Activated CD8-positive, alpha-beta memory T cell treated with anti-CD3 and anti-CD28 coated beads, Interleukin-2, amount 10 ng/mL, durations not matched to agents 7 days and 5 days (primary cell): ENCODE measurements around the gene RPS6KA2. TPM values are rescaled to one million over a fixed set of nuclear protein-coding genes. Genes with fewer than 3 reads are reported as not detected.

Source experiments
- ATAC-seq: fragments of 150-1000 bp; cut with Tn5 transposase; one replicate; pipeline ENCODE4 v1.10.0; 2021; ENCODE audit warnings: moderate library complexity
- CTCF ChIA-PET: fragments of 350-600 bp; sonication (Branson Sonifier 250); formaldehyde crosslinking; loops from one replicate; lab custom pipeline; 2021; ENCODE audit warnings: antibody characterized with exemption; lab: Charles Lee
- DNase-seq: peaks from one replicate; pipeline ENCODE4 v3.0.0-alpha.2; 2020
- H3K27ac Mint-ChIP-seq: one replicate; pipeline ENCODE4 v1.8.0; 2021; ENCODE audit warnings: mild to moderate bottlenecking, mixed read lengths
- H3K27me3 Mint-ChIP-seq: one replicate; pipeline ENCODE4 v1.8.0; 2021; ENCODE audit warnings: mixed read lengths
- H3K36me3 Mint-ChIP-seq: one replicate; pipeline ENCODE4 v1.8.0; 2021; ENCODE audit warnings: mild to moderate bottlenecking, mixed read lengths
- H3K4me1 Mint-ChIP-seq: one replicate; pipeline ENCODE4 v1.8.0; 2021; ENCODE audit warnings: mixed read lengths
- H3K4me3 Mint-ChIP-seq: one replicate; pipeline ENCODE4 v1.8.0; 2021; ENCODE audit warnings: mild to moderate bottlenecking, moderate library complexity, mixed read lengths
- H3K9me3 Mint-ChIP-seq: one replicate; pipeline ENCODE4 v1.8.0; 2022; ENCODE audit warnings: low read depth, mixed read lengths
- total RNA-seq, 2 experiments: library from RNA; stranded (reverse); gene quantifications; one replicate each; pipeline ENCODE4 v1.2.3, GENCODE V29; 2021

RPS6KA2 gene
- total RNA-seq, 2 experiments from 2014 or later, result 4.5 to 5.4 TPM

GRCh38 chr6:166450167-166450873 lies 176.7 kb downstream of the RPS6KA2 start:
- Mint-ChIP-seq H3K4me3 (no peak overlapping the region), H3K27me3 (no peaks in the 10 kb centered on the region), H3K4me1 (no peaks in the 10 kb centered on the region), H3K9me3 (no peaks in the 10 kb centered on the region), H3K36me3 (no peaks in the 10 kb centered on the region), H3K27ac (no peak overlapping the region)
- ATAC-seq (no peak), DNase-seq (no peak)
- CTCF ChIA-PET, result no interaction called here

GRCh38 chr6:166449641-166450040 lies 177.4 kb downstream of the RPS6KA2 start:
- Mint-ChIP-seq H3K27ac (no peak overlapping the region), H3K36me3 (no peaks in the 10 kb centered on the region), H3K27me3 (no peaks in the 10 kb centered on the region), H3K4me1 (no peaks in the 10 kb centered on the region), H3K4me3 (no peak overlapping the region), H3K9me3 (no peaks in the 10 kb centered on the region)
- DNase-seq (no peak), ATAC-seq (no peak)
- CTCF ChIA-PET, result no interaction called here

- DNase-seq, result no peak
- H3K27me3 Mint-ChIP-seq, result no peaks in the 10 kb centered on the region
- no peaks in the 10 kb centered on the region for H3K9me3 Mint-ChIP-seq
- H3K27ac Mint-ChIP-seq, result no peak overlapping the region
- no peak overlapping the region for H3K4me3 Mint-ChIP-seq
- H3K36me3 Mint-ChIP-seq, result no peaks in the 10 kb centered on the region
- ATAC-seq, result no peak
- no peaks in the 10 kb centered on the region for H3K4me1 Mint-ChIP-seq
- CTCF ChIA-PET, result interaction anchor here (0.9 kb wide), 1 partner anchor 14 kb away, joined by 4 read pairs; no protein-coding TSS in a partner anchor
Measured at GRCh38 chr6:166449036-166449435, 178.0 kb downstream of the RPS6KA2 start.

- no peaks in the 10 kb centered on the region for H3K27me3 Mint-ChIP-seq
- H3K36me3 Mint-ChIP-seq, result no peaks in the 10 kb centered on the region
- H3K4me1 Mint-ChIP-seq, result no peaks in the 10 kb centered on the region
- no peak for ATAC-seq
- H3K27ac Mint-ChIP-seq, result no peak overlapping the region
- no peak for DNase-seq
- no peak overlapping the region for H3K4me3 Mint-ChIP-seq
- CTCF ChIA-PET, result interaction anchor here (0.9 to 1.2 kb wide), 2 partner anchors 10 to 14 kb away, joined by 4 read pairs; no protein-coding TSS in a partner anchor
- no peaks in the 10 kb centered on the region for H3K9me3 Mint-ChIP-seq
Measured at GRCh38 chr6:166448432-166448831, 178.6 kb downstream of the RPS6KA2 start.

GRCh38 chr6:166446567-166447065 lies 180.4 kb downstream of the RPS6KA2 start:
- no peaks in the 10 kb centered on the region for H3K9me3 Mint-ChIP-seq
- H3K4me1 Mint-ChIP-seq, result no peaks in the 10 kb centered on the region
- H3K36me3 Mint-ChIP-seq, result no peaks in the 10 kb centered on the region
- CTCF ChIA-PET, result interaction anchor here (0.8 kb wide), 1 partner anchor 45 kb away, joined by 3 read pairs; no protein-coding TSS in a partner anchor
- ATAC-seq (no peak), DNase-seq (no peak)
- no peak overlapping the region for H3K4me3 Mint-ChIP-seq
- H3K27me3 Mint-ChIP-seq, result no peaks in the 10 kb centered on the region
- no peak overlapping the region for H3K27ac Mint-ChIP-seq

GRCh38 chr6:166446146-166446545 lies 180.9 kb downstream of the RPS6KA2 start:
- ATAC-seq, result no peak
- H3K27me3 Mint-ChIP-seq, result peaks cover 2% of the 10 kb centered on the region
- H3K36me3 Mint-ChIP-seq, result no peaks in the 10 kb centered on the region
- no peak overlapping the region for H3K4me3 Mint-ChIP-seq
- H3K9me3 Mint-ChIP-seq, result no peaks in the 10 kb centered on the region
- CTCF ChIA-PET, result interaction anchor here (0.8 kb wide), 1 partner anchor 44 kb away, joined by 3 read pairs; no protein-coding TSS in a partner anchor
- H3K4me1 Mint-ChIP-seq, result no peaks in the 10 kb centered on the region
- no peak for DNase-seq
- no peak overlapping the region for H3K27ac Mint-ChIP-seq

- no peak for ATAC-seq
- H3K4me1 Mint-ChIP-seq, result peaks cover 2% of the 10 kb centered on the region
- CTCF ChIA-PET, result no interaction called here
- no peaks in the 10 kb centered on the region for H3K36me3 Mint-ChIP-seq
- no peak overlapping the region for H3K27ac Mint-ChIP-seq
- no peak overlapping the region for H3K4me3 Mint-ChIP-seq
- H3K27me3 Mint-ChIP-seq, result peaks cover 15% of the 10 kb centered on the region
- DNase-seq, result no peak
- no peaks in the 10 kb centered on the region for H3K9me3 Mint-ChIP-seq
Measured at GRCh38 chr6:166444446-166444845, 182.6 kb downstream of the RPS6KA2 start.

GRCh38 chr6:166443166-166443565 lies 183.9 kb downstream of the RPS6KA2 start:
- H3K4me3 Mint-ChIP-seq, result no peak overlapping the region
- H3K27ac Mint-ChIP-seq, result no peak overlapping the region
- no peaks in the 10 kb centered on the region for H3K9me3 Mint-ChIP-seq
- CTCF ChIA-PET, result no interaction called here
- ATAC-seq (no peak), DNase-seq (no peak)
- peaks cover 17% of the 10 kb centered on the region for H3K27me3 Mint-ChIP-seq
- H3K4me1 Mint-ChIP-seq, result peaks cover 3% of the 10 kb centered on the region
- H3K36me3 Mint-ChIP-seq, result no peaks in the 10 kb centered on the region

GRCh38 chr6:166442131-166442685 lies 184.8 kb downstream of the RPS6KA2 start:
- CTCF ChIA-PET, result no interaction called here

GRCh38 chr6:166441325-166442078 lies 185.5 kb downstream of the RPS6KA2 start:
- Mint-ChIP-seq H3K36me3 (no peaks in the 10 kb centered on the region), H3K4me3 (no peak overlapping the region), H3K9me3 (no peaks in the 10 kb centered on the region), H3K27me3 (peaks cover 17% of the 10 kb centered on the region), H3K27ac (no peak overlapping the region), H3K4me1 (peaks cover 3% of the 10 kb centered on the region)
- DNase-seq, result no peak
- no peak for ATAC-seq
- CTCF ChIA-PET, result no interaction called here

More at GRCh38 chr6:166442131-166442685, 184.8 kb downstream of the RPS6KA2 start:
- Mint-ChIP-seq H3K9me3 (no peaks in the 10 kb centered on the region), H3K4me1 (peaks cover 3% of the 10 kb centered on the region), H3K36me3 (no peaks in the 10 kb centered on the region), H3K27me3 (peaks cover 17% of the 10 kb centered on the region), H3K4me3 (no peak overlapping the region), H3K27ac (no peak overlapping the region)
- ATAC-seq (no peak), DNase-seq (no peak)

GRCh38 chr6:166440729-166441128 lies 186.3 kb downstream of the RPS6KA2 start:
- ATAC-seq, result no peak
- no peaks in the 10 kb centered on the region for H3K36me3 Mint-ChIP-seq
- no peak overlapping the region for H3K27ac Mint-ChIP-seq
- H3K4me1 Mint-ChIP-seq, result peaks cover 7% of the 10 kb centered on the region
- CTCF ChIA-PET, result no interaction called here
- peaks cover 17% of the 10 kb centered on the region for H3K27me3 Mint-ChIP-seq
- no peak for DNase-seq
- H3K4me3 Mint-ChIP-seq, result no peak overlapping the region
- H3K9me3 Mint-ChIP-seq, result no peaks in the 10 kb centered on the region

GRCh38 chr6:166440106-166440505 lies 186.9 kb downstream of the RPS6KA2 start:
- Mint-ChIP-seq H3K27me3 (peaks cover 17% of the 10 kb centered on the region), H3K27ac (no peak overlapping the region), H3K9me3 (no peaks in the 10 kb centered on the region), H3K4me3 (no peak overlapping the region), H3K36me3 (no peaks in the 10 kb centered on the region), H3K4me1 (peaks cover 11% of the 10 kb centered on the region)
- DNase-seq (no peak), ATAC-seq (no peak)
- CTCF ChIA-PET, result no interaction called here

- no peak for ATAC-seq
- CTCF ChIA-PET, result interaction anchor here (1.3 kb wide), 1 partner anchor 9 kb away, joined by 4 read pairs; no protein-coding TSS in a partner anchor
- H3K4me1 Mint-ChIP-seq, result peaks cover 11% of the 10 kb centered on the region
- H3K9me3 Mint-ChIP-seq, result no peaks in the 10 kb centered on the region
- peaks cover 17% of the 10 kb centered on the region for H3K27me3 Mint-ChIP-seq
- no peak overlapping the region for H3K27ac Mint-ChIP-seq
- DNase-seq, result no peak
- no peak overlapping the region for H3K4me3 Mint-ChIP-seq
- no peaks in the 10 kb centered on the region for H3K36me3 Mint-ChIP-seq
Measured at GRCh38 chr6:166439366-166440091, 187.5 kb downstream of the RPS6KA2 start.
